ENCODE data around the gene SORCS3. TPM values are rescaled to one million over a fixed set of nuclear protein-coding genes. Genes with fewer than 3 reads are reported as not detected.

The SORCS3 gene
- total and polyA plus RNA-seq, 7 donors = 0.15 to 1.1 (median 0.33) TPM; not detected in 2

DNA sequence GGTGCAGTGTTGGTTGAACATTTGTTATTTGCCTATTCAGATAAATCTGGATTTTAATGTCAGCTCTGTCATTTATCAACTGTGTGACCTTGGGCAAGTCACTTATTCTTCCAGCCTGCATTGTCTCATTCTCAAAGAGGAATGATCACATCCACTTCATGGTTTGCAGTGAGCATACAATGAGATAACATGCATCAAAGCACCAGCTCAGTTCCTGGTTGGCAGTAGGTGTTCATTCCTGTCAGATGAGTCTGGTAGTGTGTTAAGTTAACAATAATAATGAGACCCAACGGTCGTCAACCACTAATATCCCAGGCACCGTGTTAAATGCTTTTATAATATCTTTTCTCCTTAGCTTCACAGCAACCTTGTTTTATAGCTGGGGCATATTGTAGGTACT is 137.3 kb downstream of the SORCS3 start:
- no peak overlapping the region for H3K27ac ChIP-seq
- intact Hi-C loops (cut with DNase I) = no loop called here
- no peak overlapping the region for H3K4me3 ChIP-seq
- no peaks in the 10 kb centered on the region for H3K9me3 ChIP-seq
- DNase-seq = no peak
- 85 to 86% methylated on average over 3 of the region's 3 CpGs for WGBS, 2 donors
- TF ChIP-seq POLR2AphosphoS5 (IDR thresholded peaks at IDR 0.05) (no peak), EP300 (IDR thresholded peaks at IDR 0.05) (no peak), POLR2A (IDR thresholded peaks at IDR 0.05) (no peak)
- TF ChIP-seq, protein P1, sequence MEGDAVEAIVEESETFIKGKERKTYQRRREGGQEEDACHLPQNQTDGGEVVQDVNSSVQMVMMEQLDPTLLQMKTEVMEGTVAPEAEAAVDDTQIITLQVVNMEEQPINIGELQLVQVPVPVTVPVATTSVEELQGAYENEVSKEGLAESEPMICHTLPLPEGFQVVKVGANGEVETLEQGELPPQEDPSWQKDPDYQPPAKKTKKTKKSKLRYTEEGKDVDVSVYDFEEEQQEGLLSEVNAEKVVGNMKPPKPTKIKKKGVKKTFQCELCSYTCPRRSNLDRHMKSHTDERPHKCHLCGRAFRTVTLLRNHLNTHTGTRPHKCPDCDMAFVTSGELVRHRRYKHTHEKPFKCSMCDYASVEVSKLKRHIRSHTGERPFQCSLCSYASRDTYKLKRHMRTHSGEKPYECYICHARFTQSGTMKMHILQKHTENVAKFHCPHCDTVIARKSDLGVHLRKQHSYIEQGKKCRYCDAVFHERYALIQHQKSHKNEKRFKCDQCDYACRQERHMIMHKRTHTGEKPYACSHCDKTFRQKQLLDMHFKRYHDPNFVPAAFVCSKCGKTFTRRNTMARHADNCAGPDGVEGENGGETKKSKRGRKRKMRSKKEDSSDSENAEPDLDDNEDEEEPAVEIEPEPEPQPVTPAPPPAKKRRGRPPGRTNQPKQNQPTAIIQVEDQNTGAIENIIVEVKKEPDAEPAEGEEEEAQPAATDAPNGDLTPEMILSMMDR (IDR thresholded peaks at IDR 0.05) = no peak
- no peaks in the 10 kb centered on the region for H3K27me3 ChIP-seq
- H3K36me3 ChIP-seq = no peaks in the 10 kb centered on the region
- no peaks in the 10 kb centered on the region for H3K4me1 ChIP-seq

DNA sequence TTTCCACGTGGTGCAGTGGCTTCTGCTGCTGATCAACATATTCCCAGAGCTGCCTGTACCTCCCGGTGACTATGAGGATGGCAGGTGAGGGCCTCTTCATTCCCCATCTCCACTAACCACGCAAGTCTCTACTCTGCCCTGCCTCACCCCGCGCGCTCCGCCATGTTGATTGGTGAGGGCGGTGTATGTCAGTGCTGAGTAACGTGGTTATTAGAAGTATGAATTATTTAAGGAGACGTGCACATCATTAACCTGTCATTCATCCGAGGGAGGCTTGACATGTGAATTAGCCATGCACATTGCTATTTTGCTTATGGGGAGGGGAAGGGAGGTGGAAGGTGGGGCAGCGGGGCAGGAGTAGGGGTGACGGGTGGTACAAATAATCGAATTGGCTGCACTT is 138.6 kb downstream of the SORCS3 start:
- Histone ChIP-seq H3K36me3 (no peaks in the 10 kb centered on the region), H3K27me3 (no peaks in the 10 kb centered on the region), H3K4me3 (no peak overlapping the region), H3K9me3 (no peaks in the 10 kb centered on the region), H3K4me1 (no peaks in the 10 kb centered on the region), H3K27ac (no peak overlapping the region)
- intact Hi-C loops (cut with DNase I) = no loop called here
- TF ChIP-seq EP300 (IDR thresholded peaks at IDR 0.05) = no peak
- TF ChIP-seq POLR2A (IDR thresholded peaks at IDR 0.05) = no peak
- TF ChIP-seq, protein P1 (IDR thresholded peaks at IDR 0.05) = no peak
- TF ChIP-seq POLR2AphosphoS5 (IDR thresholded peaks at IDR 0.05) = no peak
- no peak for DNase-seq
- WGBS, 2 donors = 87 to 89% methylated on average over 14 of the region's 14 CpGs

DNA sequence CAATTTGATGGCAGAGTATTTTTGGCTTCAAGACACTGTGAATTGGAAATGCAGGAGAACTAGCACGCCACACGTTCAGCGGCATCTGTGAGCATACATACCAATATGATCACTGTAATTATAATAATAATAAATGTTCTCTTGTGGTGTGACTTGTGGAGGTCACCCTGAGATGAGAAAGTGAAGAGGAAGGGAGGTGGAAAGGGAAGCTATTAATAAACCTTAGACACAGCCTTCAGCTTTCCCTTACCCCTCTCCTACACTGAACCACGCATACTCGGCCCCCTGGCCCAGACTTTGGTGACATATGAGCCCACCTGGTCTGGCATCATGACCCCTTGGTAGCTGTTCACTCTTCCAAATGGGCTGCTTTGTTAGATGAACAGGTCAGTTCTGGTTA is 139.1 kb downstream of the SORCS3 start:
- Histone ChIP-seq H3K9me3 (no peaks in the 10 kb centered on the region), H3K4me1 (no peaks in the 10 kb centered on the region), H3K4me3 (no peak overlapping the region), H3K27ac (no peak overlapping the region), H3K27me3 (no peaks in the 10 kb centered on the region), H3K36me3 (no peaks in the 10 kb centered on the region)
- TF ChIP-seq POLR2A (IDR thresholded peaks at IDR 0.05) = no peak
- TF ChIP-seq POLR2AphosphoS5 (IDR thresholded peaks at IDR 0.05) = no peak
- TF ChIP-seq, protein P1 (IDR thresholded peaks at IDR 0.05) = no peak
- TF ChIP-seq EP300 (IDR thresholded peaks at IDR 0.05) = no peak
- DNase-seq = no peak
- intact Hi-C loops (cut with DNase I) = no loop called here
- WGBS, 2 donors = 76 to 81% methylated on average over 5 of the region's 5 CpGs

DNA sequence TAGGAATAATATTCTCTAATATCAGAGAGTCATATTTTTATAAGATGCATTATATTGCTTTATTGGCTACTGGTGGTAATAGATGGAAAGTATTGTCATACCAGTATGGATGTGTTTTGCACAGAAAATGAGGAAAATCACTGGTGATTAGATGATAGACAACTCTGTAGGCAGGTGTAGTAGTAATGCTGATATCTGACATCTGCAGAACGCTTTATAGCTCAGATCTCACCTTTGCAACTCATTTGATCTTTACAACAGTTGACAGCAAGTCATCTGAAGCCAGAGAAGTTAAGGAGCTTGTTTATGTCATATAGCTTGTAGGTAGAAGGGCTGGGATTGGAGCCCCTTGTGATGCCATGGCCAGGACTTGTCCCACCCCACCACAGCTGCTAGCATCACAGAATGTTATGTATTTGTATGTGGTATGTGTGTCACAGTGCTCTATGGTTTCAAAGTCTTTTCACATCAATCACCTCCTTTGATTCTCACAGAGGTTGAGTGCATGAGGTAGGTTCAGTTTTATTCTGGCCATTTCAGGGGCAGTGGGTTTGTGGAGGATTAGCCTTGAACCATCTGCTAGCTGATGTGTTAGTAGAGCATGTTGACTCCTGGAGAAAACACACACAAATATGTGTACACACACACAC is 140.0 kb downstream of the SORCS3 start:
- no peak for DNase-seq
- Histone ChIP-seq H3K4me3 (no peak overlapping the region), H3K27me3 (no peaks in the 10 kb centered on the region), H3K27ac (no peak overlapping the region), H3K36me3 (no peaks in the 10 kb centered on the region), H3K4me1 (no peaks in the 10 kb centered on the region), H3K9me3 (no peaks in the 10 kb centered on the region)
- intact Hi-C loops (cut with DNase I) = no loop called here
- 42 to 72% methylated on average over 1 of the region's 1 CpG for WGBS, 2 donors
- TF ChIP-seq EP300 (IDR thresholded peaks at IDR 0.05) = no peak
- TF ChIP-seq, protein P1 (IDR thresholded peaks at IDR 0.05) = no peak
- TF ChIP-seq POLR2AphosphoS5 (IDR thresholded peaks at IDR 0.05) = no peak
- no peak for TF ChIP-seq POLR2A (IDR thresholded peaks at IDR 0.05)

DNA sequence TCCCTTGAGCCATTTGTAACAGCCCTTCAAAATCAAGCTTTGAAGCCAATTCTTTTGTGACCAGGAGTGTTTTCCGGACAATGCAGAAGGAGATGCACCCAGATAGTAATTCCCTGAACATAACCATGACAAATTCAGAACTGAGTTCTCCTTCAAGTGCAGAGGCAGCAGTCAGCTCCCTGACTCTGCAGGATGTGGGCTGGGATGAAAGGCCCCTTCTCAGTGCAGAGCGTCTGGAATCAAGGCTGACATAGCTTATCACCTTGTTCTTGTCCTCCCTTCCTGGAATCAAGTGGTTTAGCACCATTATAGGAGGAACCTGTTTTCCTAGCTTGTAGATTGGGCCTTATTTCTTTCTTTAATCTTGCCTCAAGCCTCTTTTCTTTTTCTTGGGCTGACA is 143.4 kb downstream of the SORCS3 start:
- Histone ChIP-seq H3K27me3 (no peaks in the 10 kb centered on the region), H3K4me3 (no peak overlapping the region), H3K9me3 (no peaks in the 10 kb centered on the region), H3K27ac (no peak overlapping the region), H3K36me3 (no peaks in the 10 kb centered on the region), H3K4me1 (no peaks in the 10 kb centered on the region)
- 72 to 88% methylated on average over 2 of the region's 2 CpGs for WGBS, 2 donors
- intact Hi-C loops (cut with DNase I) = no loop called here
- DNase-seq = no peak
- TF ChIP-seq EP300 (IDR thresholded peaks at IDR 0.05) (no peak), POLR2AphosphoS5 (IDR thresholded peaks at IDR 0.05) (no peak), POLR2A (IDR thresholded peaks at IDR 0.05) (no peak)
- TF ChIP-seq, protein P1 (IDR thresholded peaks at IDR 0.05) = no peak

Measured in sigmoid colon (tissue), 7 donors.